NCI-H526 (cell line): ENCODE data around the gene SLC25A25.
A peak's percentile ranks its signal among the peaks of the same experiment; 100 is the strongest.
"Not testable (repeated sequence)": the region's sequence is repeated elsewhere in the genome, so short reads cannot be mapped to it uniquely, and the experiment has no call there.

Source experiments
- DNase-seq, 2 experiments: peaks; one replicate each; lab custom pipeline; 2025; lab: John Stamatoyannopoulos, UW

Gene SLC25A25

GRCh38 chr9:128124873-128125579 lies 57.0 kb downstream of the SLC25A25 start:
- peak; percentile 18 to 66 for DNase-seq

GRCh38 chr9:128125580-128126354 lies 57.7 kb downstream of the SLC25A25 start:
- no peak for DNase-seq

- DNase-seq = peak; percentile 55 to 84
Measured at GRCh38 chr9:128127568-128127989, 59.5 kb downstream of the SLC25A25 start, which contains the start of gene PTGES2. PTGES2 (minus strand) TSS chr9:128127729; CDS start chr9:128127717, 12 bp downstream.

GRCh38 chr9:128127990-128128835 lies 60.2 kb downstream of the SLC25A25 start:
- DNase-seq = peak; percentile 72 to 88

- no peak for DNase-seq
Measured at GRCh38 chr9:128128836-128129590, 61.0 kb downstream of the SLC25A25 start.

- DNase-seq = not testable (repeated sequence)
Measured at GRCh38 chr9:128129976-128130590, 62.1 kb downstream of the SLC25A25 start.

- not testable (repeated sequence) for DNase-seq
Measured at GRCh38 chr9:128130651-128131050, 62.6 kb downstream of the SLC25A25 start.

GRCh38 chr9:128131346-128131745 lies 63.3 kb downstream of the SLC25A25 start:
- DNase-seq = not testable (repeated sequence)

GRCh38 chr9:128132139-128132538 lies 64.1 kb downstream of the SLC25A25 start:
- DNase-seq = not testable (repeated sequence)

GRCh38 chr9:128135561-128135960 lies 67.5 kb downstream of the SLC25A25 start:
- not testable (repeated sequence) for DNase-seq

GRCh38 chr9:128136816-128137793 lies 69.1 kb downstream of the SLC25A25 start:
- no peak for DNase-seq

GRCh38 chr9:128138001-128138400 lies 70.0 kb downstream of the SLC25A25 start:
- peak in 1 of 2 experiments; percentile 14 for DNase-seq

GRCh38 chr9:128139621-128140020 lies 71.6 kb downstream of the SLC25A25 start:
- DNase-seq = no peak

GRCh38 chr9:128141604-128142003 lies 73.6 kb downstream of the SLC25A25 start:
- no peak for DNase-seq

GRCh38 chr9:128142061-128142460 lies 74.0 kb downstream of the SLC25A25 start:
- no peak for DNase-seq

GRCh38 chr9:128142596-128142995 lies 74.6 kb downstream of the SLC25A25 start:
- DNase-seq = no peak

GRCh38 chr9:128143525-128144238 lies 75.7 kb downstream of the SLC25A25 start:
- no peak for DNase-seq

GRCh38 chr9:128144239-128145181 lies 76.5 kb downstream of the SLC25A25 start:
- no peak for DNase-seq
